HG03280 (cell line): Measurements from ENCODE around the gene SASH3.

ENCODE experiments used
- ATAC-seq: cut with Tn5 transposase; IDR thresholded peaks from one replicate; pipeline ENCODE4 v1.9.1; 2021; ENCODE audit warnings: mild to moderate bottlenecking, moderate library complexity; ENCODE audit not compliant: unreplicated experiment

The SASH3 gene

DNA sequence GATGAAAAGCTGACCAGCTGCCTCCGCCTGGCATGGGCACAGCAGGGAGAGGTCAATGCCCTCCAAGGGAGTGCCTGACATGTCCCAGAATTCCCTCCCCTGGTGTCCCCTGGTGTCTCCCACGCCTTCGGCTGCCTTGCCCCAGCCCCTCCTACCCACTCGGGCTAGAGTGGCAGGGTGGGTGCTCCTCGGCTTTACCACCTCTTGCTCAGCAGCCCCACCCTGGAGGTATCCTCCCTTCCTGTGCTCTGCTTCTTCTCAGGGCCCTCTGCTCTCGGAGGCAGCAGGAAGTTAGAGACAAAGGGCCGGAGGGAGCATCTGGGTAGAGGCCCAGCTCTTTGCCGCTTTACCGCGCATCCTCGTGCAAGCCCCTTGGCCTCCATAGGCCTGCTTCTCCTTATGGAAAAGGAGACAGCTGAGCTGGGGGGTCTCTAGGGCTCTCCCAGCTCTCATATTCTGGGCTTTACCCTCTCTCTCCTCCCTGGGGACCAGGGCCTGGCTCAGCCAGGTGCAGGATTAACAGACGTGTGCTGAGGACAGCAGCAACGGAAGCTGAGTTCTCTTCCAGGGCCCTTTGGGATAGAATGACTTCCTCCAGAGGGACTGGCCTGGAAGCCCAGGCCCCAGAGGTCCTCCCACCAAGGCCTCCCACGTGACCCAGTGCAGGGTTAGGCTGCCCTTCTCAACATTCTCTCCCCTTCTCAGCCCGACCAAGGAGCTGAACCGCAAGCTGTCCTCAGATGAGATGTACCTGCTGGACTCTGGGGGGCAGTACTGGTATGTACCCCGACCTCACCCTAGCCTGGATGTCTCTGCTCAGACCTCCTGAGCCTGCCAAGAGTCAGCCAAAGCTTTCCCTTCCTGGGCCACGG lies 23.7 kb upstream of the SASH3 start:
- no peak for ATAC-seq

DNA sequence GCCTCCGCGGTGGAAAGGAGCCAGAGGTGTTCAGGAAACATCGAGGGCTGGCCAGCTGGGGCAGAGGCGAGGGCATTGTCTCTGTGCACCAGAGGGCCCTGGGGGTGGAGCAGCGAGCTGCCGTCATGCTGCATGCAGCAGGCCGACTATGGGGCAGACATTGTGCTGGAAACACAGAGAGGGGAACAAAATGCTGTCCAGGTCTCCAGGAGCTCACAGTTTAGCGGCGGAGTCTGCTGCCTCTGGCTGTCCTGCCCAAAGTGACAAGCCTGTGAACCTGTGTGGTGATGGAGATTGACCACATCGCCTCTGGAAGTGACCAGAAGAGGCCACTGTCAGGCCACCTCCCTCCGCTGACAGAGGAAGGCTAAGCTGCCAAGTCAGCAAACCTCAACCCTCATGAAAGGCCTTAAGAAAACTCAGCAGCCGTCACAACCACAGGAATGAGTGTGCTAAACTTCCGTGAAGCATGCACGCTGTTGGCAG lies 20.1 kb upstream of the SASH3 start:
- no peak for ATAC-seq

DNA sequence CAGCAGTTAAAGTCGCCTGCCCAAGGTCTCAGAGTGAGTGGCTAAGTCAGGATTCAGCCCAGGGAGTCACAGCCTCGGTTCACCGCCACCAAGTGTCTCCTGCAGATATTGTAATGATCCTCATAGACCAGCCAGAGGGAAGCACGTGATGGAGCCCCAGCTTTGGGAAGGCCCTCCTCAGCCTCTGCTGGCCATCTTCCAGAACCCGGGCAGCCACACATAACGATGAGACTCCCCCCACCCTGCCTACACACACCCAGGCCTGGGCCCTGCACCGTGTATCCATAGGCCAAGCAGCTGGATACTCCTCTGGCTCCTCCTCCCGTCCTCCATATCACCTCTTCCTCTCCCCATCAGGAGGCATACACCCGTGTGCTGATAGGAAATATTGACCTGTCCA lies 19.6 kb upstream of the SASH3 start:
- no peak for ATAC-seq

DNA sequence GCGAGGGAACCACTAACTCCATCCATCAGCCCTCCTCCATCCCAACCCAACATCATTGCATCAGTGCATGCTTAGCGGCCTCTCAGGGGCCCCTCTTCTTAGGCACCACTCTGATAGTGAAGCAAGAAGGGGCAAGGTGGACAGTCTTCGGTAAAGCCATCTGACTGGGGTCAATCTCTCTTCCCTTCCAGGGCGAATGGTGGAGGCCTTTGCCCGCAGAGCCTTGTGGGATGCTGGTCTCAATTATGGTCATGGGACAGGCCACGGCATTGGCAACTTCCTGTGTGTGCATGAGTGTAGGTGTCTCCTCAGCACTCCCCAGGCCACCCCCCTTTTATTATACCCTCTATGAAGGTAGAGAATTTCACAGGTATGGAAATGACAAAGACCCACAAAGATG lies 18.8 kb upstream of the SASH3 start:
- no peak for ATAC-seq

DNA sequence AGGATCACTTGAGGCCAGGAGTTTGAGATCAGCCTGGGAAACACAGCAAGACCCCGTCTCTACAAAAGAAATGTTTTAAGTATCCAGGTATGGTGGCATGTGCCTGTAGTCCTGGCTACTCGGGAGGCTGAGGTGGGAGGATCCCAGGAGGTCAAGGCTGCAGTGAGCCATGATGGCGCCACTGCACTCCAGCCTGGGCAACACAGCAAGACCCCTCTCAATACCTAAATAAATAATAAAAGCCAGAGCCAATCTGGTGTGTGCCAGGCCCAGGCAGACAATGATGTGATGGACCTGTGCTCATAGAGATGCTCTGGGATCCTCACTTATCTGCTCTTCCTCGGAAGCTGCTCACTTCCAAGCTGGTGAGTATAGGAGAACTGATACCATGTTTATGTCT lies 18.2 kb upstream of the SASH3 start:
- ATAC-seq: no peak

DNA sequence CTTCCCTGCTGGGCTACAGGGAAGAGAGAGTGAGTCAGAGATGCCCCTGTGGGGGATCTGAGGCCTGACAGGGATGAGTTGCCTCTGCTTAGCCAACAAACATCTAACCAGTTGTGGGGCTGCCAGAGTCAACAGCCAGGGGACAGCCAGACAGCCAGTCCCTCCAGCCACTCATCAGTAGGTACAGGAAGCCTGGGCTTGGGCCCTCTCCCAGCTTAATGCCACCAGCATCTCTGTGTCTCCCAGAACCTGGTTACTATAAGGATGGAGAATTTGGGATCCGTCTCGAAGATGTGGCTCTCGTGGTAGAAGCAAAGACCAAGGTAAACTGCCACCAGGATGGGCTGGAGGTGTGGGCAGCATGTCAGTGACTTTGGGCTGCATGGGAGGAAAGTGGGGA lies 17.3 kb upstream of the SASH3 start:
- ATAC-seq: no peak

DNA sequence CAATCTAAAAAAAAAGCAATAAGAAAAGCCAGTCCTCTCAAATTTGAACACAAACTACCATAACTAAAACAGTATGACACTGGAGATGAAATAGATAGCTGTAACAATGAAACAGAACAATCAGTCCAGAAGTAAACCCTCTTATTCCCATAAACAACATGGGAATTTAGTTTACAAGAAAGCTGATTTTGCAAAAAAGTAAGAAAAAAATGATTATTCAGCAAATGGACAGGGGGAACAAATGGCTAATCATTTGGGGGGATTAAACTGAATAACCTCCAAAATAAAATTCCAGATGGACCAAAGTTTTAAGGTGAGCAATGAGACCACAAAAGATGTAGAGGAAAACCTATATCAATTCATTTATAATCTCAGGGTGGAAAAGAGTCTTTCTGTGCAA lies 16.1 kb upstream of the SASH3 start:
- no peak for ATAC-seq

DNA sequence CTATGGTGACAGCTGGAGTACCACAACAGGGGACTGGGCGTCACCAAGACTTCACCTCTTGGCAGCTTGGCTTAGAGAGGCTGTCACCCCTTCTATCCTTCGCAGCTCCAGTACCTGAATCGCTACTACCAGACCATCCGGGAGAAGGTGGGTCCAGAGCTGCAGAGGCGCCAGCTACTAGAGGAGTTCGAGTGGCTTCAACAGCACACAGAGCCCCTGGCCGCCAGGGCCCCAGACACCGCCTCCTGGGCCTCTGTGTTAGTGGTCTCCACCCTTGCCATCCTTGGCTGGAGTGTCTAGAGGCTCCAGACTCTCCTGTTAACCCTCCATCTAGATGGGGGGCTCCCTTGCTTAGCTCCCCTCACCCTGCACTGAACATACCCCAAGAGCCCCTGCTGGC lies 11.6 kb upstream of the SASH3 start:
- ATAC-seq: no peak

DNA sequence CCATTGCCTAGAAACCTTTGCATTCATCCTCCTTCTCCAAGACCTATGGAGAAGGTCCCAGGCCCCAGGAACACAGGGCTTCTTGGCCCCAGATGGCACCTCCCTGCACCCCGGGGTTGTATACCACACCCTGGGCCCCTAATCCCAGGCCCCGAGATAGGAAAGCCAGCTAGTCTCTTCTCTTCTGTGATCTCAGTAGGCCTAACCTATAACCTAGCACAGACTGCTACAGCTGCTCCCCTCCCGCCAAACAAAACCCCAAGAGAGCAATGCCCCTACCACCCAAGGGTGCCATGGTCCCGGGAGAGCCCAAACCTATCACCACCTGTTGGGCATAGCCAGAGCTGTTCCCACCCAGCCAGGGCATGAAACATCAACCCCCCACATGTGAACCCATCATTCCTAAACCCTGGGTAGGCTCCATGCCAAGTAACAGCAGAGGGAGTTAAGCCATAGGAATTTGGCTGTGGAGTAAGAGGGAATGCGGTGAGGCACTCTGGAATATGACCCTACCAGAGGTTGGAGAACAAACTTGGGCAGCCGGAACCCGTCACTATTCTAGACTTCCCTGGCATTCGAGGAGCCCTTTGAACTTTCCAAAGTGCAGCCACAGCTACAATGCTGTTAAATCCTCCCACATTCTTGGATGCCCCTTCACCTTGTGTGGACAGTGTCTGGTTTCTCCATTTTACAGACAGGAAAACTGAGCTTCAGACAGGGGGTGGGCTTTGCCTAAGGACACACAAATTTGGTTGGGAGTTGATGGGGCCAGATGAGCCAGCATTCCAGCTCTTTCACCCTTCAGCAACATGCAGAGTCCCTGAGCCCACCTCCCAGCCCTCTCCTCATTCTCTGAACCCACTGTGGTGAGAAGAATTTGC lies 10.9 kb upstream of the SASH3 start:
- no peak for ATAC-seq

DNA sequence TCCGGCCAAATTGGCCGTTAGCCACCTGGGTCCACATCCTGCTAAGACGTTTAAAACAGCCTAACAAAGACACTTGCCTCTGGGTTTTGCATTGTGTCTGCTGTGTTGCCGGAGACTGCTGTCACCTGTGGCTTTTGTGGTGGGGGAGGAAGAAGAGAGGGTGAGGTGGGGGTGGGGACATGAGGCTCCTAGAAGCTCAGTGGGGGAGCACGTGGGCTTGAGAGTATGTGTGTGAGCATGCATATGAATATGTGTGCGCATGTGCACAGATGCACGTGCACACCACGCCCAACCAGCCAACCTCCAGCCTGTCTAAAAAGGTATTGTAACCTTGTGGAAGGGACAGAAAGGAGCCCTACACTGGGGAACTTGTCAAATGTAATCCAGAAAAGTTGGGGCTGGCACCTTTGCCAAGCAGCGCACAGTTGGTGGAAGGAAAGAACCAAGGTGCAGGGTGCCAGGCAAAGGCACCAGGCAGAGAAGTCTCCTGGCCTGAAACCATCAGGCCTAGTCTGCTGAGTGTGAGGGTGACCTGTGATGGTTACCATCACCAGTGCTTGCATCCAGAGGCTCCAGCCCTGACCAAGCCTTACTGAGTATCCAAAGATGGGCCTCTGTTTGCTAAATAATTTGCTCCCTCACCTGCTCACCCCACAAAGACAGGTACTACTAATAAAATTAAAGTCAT lies 10.1 kb upstream of the SASH3 start:
- ATAC-seq: peak; percentile 45

DNA sequence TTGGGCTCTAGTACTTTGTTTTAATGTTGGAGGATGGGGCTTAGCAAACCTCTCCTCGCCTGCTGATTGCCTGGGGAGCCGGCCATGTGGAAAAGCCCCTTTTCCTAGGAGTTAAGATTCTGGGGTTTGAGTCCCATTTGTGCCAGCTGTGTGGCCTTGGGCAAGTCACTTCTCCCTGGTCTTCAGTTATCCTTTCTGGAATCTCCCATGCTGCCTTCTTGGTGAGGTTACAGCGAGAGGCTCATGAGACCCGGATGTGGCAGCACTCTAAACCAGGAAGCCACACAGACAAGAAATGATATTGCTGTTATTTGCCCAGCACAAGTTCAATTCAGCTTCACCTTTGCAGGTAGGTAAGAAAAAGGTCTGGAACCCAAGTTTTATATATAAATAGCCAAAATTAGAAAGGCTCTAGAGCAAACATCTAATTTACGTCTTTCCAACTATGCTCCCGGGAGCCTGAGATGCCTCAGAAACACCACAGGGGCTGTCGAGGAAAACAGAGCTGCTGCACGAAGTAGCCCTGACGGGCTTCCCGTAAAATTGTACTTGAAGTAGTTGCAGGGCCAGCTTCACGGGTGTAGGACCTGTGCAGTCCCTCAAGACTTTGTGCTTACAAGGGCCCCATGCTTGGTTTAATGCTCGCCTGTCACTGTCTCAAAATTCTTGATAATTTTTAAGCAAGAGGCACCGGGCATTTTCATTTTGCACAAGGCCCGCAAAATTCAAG lies 8.3 kb upstream of the SASH3 start:
- no peak for ATAC-seq

DNA sequence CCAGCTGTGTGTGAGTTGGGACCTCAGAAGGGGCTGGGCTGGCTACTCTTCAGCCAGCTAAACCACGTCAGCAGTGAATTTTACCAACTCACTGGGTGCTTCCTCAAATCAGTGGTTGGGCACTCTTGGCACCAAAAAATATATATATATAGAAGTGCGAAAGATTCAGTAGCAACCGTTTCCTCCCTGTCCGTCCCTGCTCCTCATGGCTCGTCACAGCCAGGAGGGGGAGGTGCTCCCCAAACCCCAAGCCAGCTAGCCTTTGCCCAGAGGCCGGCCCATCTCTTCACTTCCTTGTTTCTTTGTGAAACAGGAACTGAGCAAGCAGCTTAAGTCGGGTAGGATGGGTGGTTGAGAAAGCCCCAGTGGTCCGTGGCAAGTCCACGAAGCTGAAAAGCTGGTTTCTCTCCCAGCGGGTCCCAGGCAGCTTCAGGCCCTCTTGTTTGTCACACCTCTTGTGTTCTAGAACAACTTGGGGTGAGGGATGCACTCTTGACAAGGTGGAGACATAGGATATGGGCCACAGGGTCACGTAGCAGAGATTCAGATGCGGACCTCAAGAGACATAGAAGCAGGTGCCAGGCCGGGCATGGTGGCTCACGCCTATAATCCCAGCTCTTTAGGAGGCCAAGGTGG lies 6.8 kb upstream of the SASH3 start:
- ATAC-seq: peak; percentile 75

DNA sequence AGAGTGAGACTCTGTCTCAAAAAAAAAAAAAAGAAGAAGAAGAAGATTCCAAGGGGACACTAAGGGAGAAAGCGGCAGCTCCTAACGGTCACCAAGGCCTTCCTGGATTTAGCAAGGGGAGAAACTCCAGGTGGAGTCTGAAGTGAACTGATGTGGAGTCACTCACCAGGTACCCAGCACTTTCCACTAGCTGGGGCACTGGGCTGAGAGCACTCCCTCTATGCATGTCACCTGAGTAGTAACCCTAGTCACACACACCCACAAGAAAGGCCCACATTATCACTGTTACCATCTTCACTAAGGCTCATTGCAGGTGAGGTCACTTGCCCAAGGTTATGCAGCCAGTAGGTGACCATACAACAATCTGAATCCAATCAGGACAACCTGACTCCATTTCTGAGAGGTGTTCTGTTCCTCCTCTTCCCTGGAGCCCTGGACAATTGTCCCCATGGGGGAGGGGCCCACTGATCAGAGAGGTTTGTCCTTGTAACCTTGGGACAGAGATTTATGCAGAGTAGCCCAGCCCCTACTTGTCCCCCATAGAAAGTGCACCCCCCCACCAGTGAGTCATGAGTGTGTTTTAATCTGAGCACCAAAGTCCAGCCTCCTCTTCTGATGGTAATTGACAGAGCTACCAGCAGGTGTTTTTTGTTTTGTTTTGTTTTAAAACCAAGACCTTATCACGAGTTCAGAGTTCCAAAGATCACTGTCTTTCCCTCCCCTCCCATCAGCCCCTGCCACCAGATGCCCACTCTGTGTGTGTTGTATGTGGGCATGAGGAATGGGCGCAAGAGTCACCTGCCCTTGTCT lies 5.9 kb upstream of the SASH3 start:
- no peak for ATAC-seq

DNA sequence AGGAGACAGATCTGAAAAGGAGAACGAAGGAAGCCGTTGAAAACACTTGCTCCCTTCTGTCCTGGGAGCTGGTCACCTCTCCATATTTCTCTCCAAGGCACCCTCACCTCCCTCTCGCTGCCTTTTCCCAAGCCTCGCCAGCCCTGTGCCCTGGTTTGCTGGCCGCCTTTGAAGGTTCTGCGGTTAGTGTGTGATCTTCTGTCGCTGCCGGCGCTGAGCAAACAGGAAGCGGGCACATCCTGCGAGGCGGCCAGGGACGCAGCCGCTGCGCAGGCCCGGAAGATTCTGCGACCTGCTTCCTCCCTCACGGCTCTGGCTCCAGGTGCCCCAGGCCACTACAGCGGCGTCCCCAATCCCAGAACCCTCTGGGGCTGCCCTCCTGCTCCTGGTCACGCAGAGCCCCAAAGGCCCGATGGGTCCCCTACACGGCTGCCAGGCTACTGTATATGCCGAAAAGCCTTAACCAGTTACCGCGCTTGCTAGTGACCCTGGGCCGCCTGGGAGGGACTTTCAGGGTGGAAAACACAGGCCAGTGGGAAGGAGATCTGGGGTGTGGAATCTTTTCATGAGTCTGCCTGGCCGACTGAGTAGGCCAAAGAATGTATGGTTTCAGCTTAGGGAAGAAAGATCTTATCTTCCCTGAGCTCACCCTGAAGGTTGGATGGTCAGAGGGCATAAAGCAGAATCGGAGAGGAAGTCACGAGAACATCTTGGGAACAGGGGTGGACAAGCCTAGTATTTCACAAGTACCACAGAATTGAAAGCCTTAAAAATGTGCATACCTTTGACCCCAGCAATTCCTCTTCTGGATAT lies 2.3 kb upstream of the SASH3 start:
- ATAC-seq: peak; percentile 23

DNA sequence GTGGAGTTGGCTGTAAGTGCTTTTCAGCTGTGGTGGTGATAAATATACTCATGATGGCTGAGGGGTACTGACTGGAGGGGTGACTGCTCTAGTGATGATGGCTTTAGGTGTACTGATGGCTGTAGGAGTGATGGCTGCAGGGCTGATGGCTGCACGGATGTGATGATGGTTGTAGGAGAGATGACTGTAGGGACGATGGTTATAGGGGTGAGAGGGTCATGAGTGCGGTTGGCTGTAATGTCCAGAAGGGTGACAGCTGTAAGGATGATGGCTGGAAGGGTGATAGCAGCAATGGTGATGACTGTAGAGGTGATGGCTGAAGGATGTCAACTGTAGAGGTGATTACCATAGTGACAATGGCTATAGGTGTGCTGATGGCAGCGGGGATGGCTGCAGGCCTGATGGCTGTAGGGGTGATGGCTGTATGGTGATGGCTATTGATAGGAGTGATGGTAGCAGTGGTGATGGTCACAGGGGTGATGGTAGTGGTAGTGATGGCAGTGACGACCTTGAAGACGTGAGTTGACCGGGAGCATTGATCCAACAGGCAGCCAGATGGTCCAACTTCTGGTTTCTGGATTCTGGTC lies 570 bp upstream of the SASH3 start:
- no peak for ATAC-seq

DNA sequence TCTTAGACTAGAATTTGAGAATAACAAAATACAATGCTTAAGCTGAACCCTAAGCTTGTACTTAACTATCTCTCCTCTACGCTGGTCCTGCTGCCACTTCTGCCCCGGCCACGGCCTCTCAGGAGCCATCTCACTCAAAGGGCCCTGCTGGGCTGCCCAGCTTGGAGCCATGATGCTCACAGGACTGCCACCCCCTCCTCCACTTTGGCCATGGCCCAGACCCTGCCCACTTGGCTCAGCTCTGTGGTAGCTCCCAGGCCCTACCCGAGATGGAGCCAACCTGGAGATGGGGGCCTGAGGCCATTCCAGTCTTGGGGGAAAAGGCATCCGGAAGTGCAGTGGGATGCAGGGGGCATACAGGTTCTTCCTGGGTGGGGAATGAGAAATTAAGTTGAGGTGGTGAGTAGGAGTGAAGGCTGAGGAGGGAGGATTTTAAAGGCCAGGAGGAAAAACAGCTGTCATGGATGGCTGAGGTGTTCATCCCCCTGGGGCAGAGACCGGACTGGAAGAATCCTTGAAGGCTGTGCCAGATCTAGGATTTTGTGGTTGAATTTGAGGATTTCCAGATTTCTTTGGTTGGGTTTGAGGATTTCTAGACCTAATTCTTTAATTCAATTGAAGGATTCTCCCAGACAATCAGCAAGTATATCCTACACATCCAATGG lies 824 bp downstream of the SASH3 start:
- no peak for ATAC-seq

DNA sequence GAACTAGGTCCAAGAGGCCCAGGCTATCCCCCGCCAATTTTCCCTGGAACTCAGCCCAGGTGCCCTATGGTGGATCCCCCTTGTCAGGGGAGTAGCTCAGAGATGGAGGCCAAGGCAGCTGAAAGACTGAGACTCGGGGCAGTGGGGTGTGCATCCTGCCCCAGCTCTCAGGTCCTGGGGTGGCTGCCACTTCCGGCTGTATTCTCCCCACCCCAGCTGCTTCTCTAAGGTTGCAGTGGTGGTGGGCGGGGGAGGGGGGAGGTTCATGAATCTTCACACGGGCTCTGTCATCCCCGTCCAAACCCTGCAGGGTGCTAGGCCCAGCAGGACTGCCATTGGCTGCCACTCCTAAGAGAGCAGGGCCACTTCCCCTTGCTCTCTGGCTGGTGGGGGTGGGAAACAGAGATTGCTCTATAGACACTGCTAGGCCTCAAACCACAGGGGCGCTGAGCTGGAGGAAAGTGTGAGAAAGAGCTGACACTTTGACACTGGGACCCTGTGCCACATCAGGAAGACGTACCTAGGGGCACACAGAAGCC lies 1.5 kb downstream of the SASH3 start:
- ATAC-seq: peak; percentile 73
